Astrocyte (in vitro differentiated cells and primary cell): Measurements from ENCODE around the gene SRP9.

Experiments
- CTCF ChIP-seq: IDR thresholded peaks from 2 replicates; pipeline ENCODE4 v1.5.1; 2011; ENCODE audit warnings: low read depth, mild to moderate bottlenecking, inconsistent platforms, low read length, moderate library complexity; ENCODE audit not compliant: insufficient read depth
- EZH2 ChIP-seq: IDR thresholded peaks from 2 replicates; pipeline ENCODE4 v1.6.1; 2012; ENCODE audit warnings: mild to moderate bottlenecking, low read length, inconsistent platforms; ENCODE audit not compliant: insufficient read depth

- TF ChIP-seq CTCF, result no peak
- TF ChIP-seq EZH2, result no peak
Measured at GRCh38 chr1:225768662-225769426, 8.8 kb upstream of the SRP9 start.
